Uterus (tissue), 2 donors: ENCODE results near the gene AHDC1.

ENCODE experiments used
- POLR2A ChIP-seq, 2 donors: fragments of 450-650 bp; IDR thresholded peaks; one replicate each; pipeline ENCODE4 v1.6.1; 2016; ENCODE audit warnings: antibody characterized with exemption in 2 of 2, mild to moderate bottlenecking in 1 of 2, moderate library complexity in 1 of 2
- TF ChIP-seq, protein P1 (sequence below), 4 experiments: fragments of 200-600 bp in 2 of 4; fragments of 450-650 bp in 2 of 4; sonication (generic) in 2 of 4; IDR thresholded peaks; one replicate each; pipeline ENCODE4 v1.5.1; 2016 to 2019; ENCODE audit warnings: antibody characterized with exemption in 4 of 4, mild to moderate bottlenecking in 2 of 4, moderate library complexity in 1 of 4

DNA sequence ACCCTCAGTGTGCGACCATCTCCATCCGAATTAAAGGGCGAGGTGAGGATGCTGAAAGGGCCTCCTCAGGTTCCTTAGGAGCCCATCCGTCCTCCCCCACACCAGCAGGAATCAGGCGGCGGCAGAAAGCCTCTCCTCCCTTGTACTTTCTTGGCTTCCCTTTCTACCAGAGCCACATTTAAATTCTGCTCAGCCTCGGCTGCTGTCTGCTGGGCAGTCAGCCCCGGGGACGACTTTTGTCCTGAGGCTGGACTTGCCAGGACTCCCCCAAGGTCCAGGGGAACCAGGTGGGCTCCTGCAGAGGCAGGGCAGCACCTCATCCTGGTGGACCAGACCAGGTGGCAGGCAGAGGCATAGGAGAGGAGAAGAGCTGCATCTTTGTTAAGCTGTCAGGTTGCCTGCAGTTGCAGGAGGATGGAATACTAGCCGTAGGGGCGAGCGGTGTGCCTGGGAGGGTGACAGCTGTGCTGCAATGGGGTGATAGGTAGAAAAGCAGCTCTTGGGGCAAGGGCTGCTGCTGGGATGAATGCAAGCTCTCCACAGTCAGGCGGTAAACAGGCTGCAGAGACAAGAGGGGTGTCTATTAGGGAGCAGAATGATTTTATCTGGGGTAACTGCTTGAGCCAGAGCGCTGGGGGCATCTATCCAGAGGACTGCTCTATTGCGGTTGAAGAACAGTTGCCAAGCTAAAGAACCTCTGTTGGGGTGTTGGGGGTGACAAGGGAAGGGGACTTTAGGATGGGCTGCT is 67.8 kb downstream of the AHDC1 start:
- TF ChIP-seq, protein P1, sequence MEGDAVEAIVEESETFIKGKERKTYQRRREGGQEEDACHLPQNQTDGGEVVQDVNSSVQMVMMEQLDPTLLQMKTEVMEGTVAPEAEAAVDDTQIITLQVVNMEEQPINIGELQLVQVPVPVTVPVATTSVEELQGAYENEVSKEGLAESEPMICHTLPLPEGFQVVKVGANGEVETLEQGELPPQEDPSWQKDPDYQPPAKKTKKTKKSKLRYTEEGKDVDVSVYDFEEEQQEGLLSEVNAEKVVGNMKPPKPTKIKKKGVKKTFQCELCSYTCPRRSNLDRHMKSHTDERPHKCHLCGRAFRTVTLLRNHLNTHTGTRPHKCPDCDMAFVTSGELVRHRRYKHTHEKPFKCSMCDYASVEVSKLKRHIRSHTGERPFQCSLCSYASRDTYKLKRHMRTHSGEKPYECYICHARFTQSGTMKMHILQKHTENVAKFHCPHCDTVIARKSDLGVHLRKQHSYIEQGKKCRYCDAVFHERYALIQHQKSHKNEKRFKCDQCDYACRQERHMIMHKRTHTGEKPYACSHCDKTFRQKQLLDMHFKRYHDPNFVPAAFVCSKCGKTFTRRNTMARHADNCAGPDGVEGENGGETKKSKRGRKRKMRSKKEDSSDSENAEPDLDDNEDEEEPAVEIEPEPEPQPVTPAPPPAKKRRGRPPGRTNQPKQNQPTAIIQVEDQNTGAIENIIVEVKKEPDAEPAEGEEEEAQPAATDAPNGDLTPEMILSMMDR (IDR thresholded peaks at IDR 0.05) = peak in 1 of 4 experiments; percentile 12
- TF ChIP-seq POLR2A (IDR thresholded peaks at IDR 0.05) = no peak
